ENCODE results near the gene ZNF396.

- no peak for TF ChIP-seq PATZ1 (CRISPR knock-in tag; IDR thresholded peaks at IDR 0.05; ENCODE audit: borderline replicate concordance)
- TF ChIP-seq ZFP30 (CRISPR knock-in tag; IDR thresholded peaks at IDR 0.05), result no peak
- TF ChIP-seq CREB5 (CRISPR knock-in tag; IDR thresholded peaks at IDR 0.05; ENCODE audit: low read depth), result no peak
- TF ChIP-seq OSR1 (CRISPR knock-in tag; IDR thresholded peaks at IDR 0.05), result no peak
- TF ChIP-seq RARB (CRISPR knock-in tag; IDR thresholded peaks at IDR 0.05), result no peak
Measured at GRCh38 chr18:35361570-35362321, 15.4 kb downstream of the ZNF396 start.

All from SK-N-SH treated with all-trans-retinoic acid at 6 μM for 48 hours (cell line).